CD4-positive, alpha-beta memory T cell (primary cell): ENCODE results near the gene MAD1L1. TPM values are rescaled to one million over a fixed set of nuclear protein-coding genes. Genes with fewer than 3 reads are reported as not detected.

Experiments
- CTCF ChIA-PET: fragments of 350-600 bp; sonication (Branson Sonifier 250); formaldehyde crosslinking; loops from one replicate; lab custom pipeline; 2021; ENCODE audit warnings: inconsistent platforms; ENCODE audit not compliant: partially characterized antibody; lab: Charles Lee
- POLR2A ChIA-PET: fragments of 350-600 bp; sonication (Branson Sonifier 250); formaldehyde crosslinking; loops from one replicate; lab custom pipeline; 2021; ENCODE audit not compliant: partially characterized antibody; lab: Charles Lee
- DNase-seq, 5 donors: peaks; one replicate each; pipeline versions ENCODE4 v3.0.0 to v3.0.0-alpha.2; 2020 to 2022; ENCODE audit warnings: mixed read lengths in 1 of 5
- H3K27ac ChIP-seq: one replicate; pipeline ENCODE4 v1.7.0; 2013; ENCODE audit warnings: low read depth, low read length
- H3K27me3 ChIP-seq: 2 replicates; pipeline ENCODE4 v1.7.0; 2013; ENCODE audit warnings: mild to moderate bottlenecking, low read length, moderate library complexity; ENCODE audit not compliant: insufficient read depth
- H3K36me3 ChIP-seq: 2 replicates; pipeline ENCODE4 v1.7.0; 2013; ENCODE audit warnings: mild to moderate bottlenecking, low read length, moderate library complexity; ENCODE audit not compliant: insufficient read depth
- H3K4me1 ChIP-seq: 2 replicates; pipeline ENCODE4 v1.7.0; 2013; ENCODE audit warnings: mild to moderate bottlenecking, low read length, moderate library complexity; ENCODE audit not compliant: insufficient read depth
- H3K4me3 ChIP-seq, 2 donors: one replicate each; pipeline ENCODE4 v1.7.0; 2013; ENCODE audit warnings: low read length in 2 of 2, mild to moderate bottlenecking in 1 of 2
- H3K9me3 ChIP-seq, 2 donors: one replicate each; pipeline ENCODE4 v1.7.0; 2013; ENCODE audit warnings: low read length in 2 of 2, control low read depth in 1 of 2; ENCODE audit not compliant: control insufficient read depth in 1 of 2
- H3K27ac Mint-ChIP-seq, 7 donors: one replicate each; pipeline ENCODE4 v1.8.0; 2020 to 2021; ENCODE audit warnings: mixed read lengths in 7 of 7, mild to moderate bottlenecking in 6 of 7, inconsistent platforms in 3 of 7, moderate library complexity in 3 of 7
- H3K27me3 Mint-ChIP-seq, 2 donors: one replicate each; pipeline ENCODE4 v1.8.0; 2020 to 2021; ENCODE audit warnings: mixed read lengths in 2 of 2
- H3K36me3 Mint-ChIP-seq, 2 donors: one replicate each; pipeline ENCODE4 v1.8.0; 2020 to 2021; ENCODE audit warnings: mixed read lengths in 2 of 2, inconsistent platforms in 1 of 2, mild to moderate bottlenecking in 1 of 2
- H3K4me1 Mint-ChIP-seq, 4 donors: one replicate each; pipeline ENCODE4 v1.8.0; 2020 to 2021; ENCODE audit warnings: mixed read lengths in 4 of 4, mild to moderate bottlenecking in 1 of 4
- H3K4me3 Mint-ChIP-seq, 8 donors: one replicate each; pipeline ENCODE4 v1.8.0; 2020 to 2021; ENCODE audit warnings: mixed read lengths in 8 of 8, mild to moderate bottlenecking in 7 of 8, moderate library complexity in 6 of 8, inconsistent platforms in 3 of 8
- H3K9me3 Mint-ChIP-seq, 8 donors: one replicate each; pipeline ENCODE4 v1.8.0; 2020 to 2021; ENCODE audit warnings: mixed read lengths in 8 of 8, mild to moderate bottlenecking in 5 of 8, inconsistent platforms in 3 of 8, moderate library complexity in 1 of 8
- intact Hi-C: fragments of 100-400 bp; cut with micrococcal nuclease; formaldehyde crosslinking; loops from one replicate; pipeline ENCODE4 v1.15.1; 2023
- polyA plus RNA-seq, 2 donors: library from polyadenylated mRNA; unstranded; fragments of 300-500 nt; fragmentation: Illumina TruSeq; gene quantifications; one replicate each; pipeline ENCODE4 v1.2.3, GENCODE V29; 2021
- total RNA-seq, 2 experiments: library from RNA; stranded (reverse); gene quantifications; one replicate each; pipeline ENCODE4 v1.2.3, GENCODE V29; 2021

Gene MAD1L1
- total and polyA plus RNA-seq, 4 experiments from 2014 or later = 89.9 to 132 (median 110) TPM

DNA sequence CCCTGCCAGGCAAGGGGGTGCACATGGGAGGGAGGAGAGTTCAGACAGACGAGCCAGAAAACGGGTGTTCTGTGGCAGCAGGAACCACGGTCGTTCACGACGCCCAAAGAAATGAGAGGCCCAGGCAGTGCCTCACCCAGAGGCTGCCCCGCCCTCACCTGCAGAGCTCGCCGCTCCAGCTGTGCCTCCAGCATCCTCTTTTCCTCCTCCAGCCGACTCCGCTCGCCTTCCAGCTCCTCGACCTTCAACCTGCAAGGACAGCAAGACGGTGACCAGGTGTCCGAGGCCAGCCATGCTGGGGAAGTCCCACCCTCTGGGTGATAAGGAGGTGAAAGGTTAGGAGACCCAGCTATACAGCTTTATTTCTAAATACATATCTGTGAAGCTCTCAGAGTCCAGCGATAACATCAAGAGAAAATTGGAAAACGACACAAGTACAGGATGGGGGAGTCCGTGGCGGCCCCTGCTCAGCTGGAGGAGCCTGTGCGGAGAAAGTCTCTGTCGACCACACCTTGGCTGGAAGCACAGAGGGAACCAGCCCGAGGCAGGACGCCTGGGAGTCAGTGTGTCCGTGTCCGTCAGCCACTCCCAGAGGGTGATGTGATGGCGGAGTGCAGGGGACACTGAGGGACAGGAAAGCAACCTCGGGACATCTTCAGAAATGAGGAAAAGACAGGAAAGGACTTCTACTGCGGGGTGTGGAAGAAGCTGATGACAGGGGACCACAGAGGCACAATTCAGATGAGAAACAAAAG, 275.1 kb downstream of the MAD1L1 start:
- H3K27me3 ChIP-seq = no peaks in the 10 kb centered on the region
- CTCF ChIA-PET = no interaction called here
- Mint-ChIP-seq H3K27me3 (peaks cover 0 to 1% of the 10 kb centered on the region in 2 donors), H3K4me3 (no peak overlapping the region), H3K9me3 (peaks cover 2 to 36% (median 15%) of the 10 kb centered on the region in 8 donors), H3K4me1 (peaks cover 0 to 16% (median 9%) of the 10 kb centered on the region in 4 donors), H3K36me3 (peaks cover 19 to 51% of the 10 kb centered on the region in 2 donors), H3K27ac (peak overlapping the region in 1 of 7 donors; percentile 23)
- no peak overlapping the region for H3K27ac ChIP-seq
- DNase-seq = no peak
- H3K9me3 ChIP-seq = no peaks in the 10 kb centered on the region
- no peak overlapping the region for H3K4me3 ChIP-seq
- intact Hi-C loops = no loop called here
- no peaks in the 10 kb centered on the region for H3K36me3 ChIP-seq
- POLR2A ChIA-PET = no interaction called here
- no peaks in the 10 kb centered on the region for H3K4me1 ChIP-seq

DNA sequence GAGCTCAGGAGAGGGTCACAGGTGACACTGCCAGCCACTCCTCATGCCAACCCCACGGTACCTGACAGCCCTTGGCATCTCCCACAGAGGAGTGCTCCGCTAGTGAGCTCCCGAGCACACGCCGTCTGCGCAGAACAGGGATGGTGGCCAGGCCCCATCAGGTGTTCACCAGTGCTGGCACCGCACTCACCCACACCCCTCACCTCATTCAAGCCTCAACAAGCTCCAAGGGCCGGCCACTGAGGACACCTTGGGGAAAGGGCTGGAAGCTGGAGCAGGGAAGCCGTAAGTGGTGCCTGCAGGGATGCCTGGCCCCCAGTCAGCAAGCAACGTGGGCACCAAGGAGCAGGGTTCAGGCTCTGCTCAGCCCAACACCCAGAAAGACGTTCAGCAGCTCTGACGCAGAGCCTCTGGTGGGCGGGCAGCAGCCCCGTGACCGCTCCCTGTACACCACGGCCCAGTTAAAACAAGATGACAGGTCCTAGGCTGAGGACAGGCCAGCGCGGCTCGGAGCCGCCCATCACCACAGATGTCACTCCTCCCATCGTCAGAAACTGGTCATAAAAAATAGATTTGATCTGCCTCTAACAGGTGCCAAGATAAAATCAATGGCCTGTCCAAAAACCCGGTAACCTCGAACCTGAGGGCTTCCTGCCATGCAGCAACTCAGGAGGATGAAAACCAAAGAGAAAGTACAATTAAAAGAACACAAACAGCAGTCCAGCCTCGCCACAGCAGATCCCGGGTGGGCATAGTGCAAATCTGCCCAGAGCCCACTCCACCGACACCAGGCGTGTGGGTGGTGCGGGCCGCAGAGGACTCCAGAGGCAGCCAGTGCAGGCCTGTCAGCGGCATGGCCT, 275.9 kb downstream of the MAD1L1 start:
- H3K4me1 ChIP-seq = peaks cover under 1% of the 10 kb centered on the region
- H3K27ac ChIP-seq = no peak overlapping the region
- no peak for DNase-seq
- intact Hi-C loops = no loop called here
- H3K9me3 ChIP-seq = no peaks in the 10 kb centered on the region
- ChIA-PET POLR2A (no interaction called here), CTCF (no interaction called here)
- H3K27ac Mint-ChIP-seq = no peak overlapping the region
- no peaks in the 10 kb centered on the region for H3K36me3 ChIP-seq
- no peak overlapping the region for H3K4me3 ChIP-seq
- H3K36me3 Mint-ChIP-seq = peaks cover 13 to 43% of the 10 kb centered on the region in 2 donors
- peaks cover 0 to 12% (median 6%) of the 10 kb centered on the region in 4 donors for H3K4me1 Mint-ChIP-seq
- no peaks in the 10 kb centered on the region for H3K27me3 ChIP-seq
- H3K27me3 Mint-ChIP-seq = peaks cover 0 to 1% of the 10 kb centered on the region in 2 donors
- H3K4me3 Mint-ChIP-seq = no peak overlapping the region
- peaks cover 2 to 28% (median 8%) of the 10 kb centered on the region in 8 donors for H3K9me3 Mint-ChIP-seq

DNA sequence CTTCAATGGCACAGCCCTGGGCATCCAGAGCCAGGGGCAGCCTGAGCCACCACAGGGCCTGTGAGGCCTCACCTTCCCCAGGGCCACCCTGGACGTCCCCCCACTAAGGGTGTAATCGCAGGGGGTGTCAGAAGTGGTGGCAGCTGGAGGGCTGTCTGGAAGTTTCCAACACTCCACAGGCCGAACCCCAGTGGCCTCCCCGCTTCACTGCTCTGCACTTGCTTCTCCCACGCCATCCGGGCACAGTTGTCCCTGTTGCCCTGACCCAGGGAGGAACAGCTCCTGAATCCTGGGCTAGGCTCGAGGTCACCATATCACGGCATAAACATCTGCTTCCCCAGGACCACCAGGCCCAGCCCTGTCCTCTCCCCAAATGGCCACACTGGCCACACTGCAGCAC, 276.6 kb downstream of the MAD1L1 start:
- Mint-ChIP-seq H3K4me1 (peaks cover 3 to 12% (median 8%) of the 10 kb centered on the region in 4 donors), H3K4me3 (no peak overlapping the region), H3K27me3 (peaks cover 0 to 1% of the 10 kb centered on the region in 2 donors), H3K27ac (no peak overlapping the region), H3K36me3 (peaks cover 7 to 36% of the 10 kb centered on the region in 2 donors), H3K9me3 (peaks cover 2 to 21% (median 3%) of the 10 kb centered on the region in 8 donors)
- no peak for DNase-seq
- H3K4me3 ChIP-seq = no peak overlapping the region
- CTCF ChIA-PET = no interaction called here
- H3K36me3 ChIP-seq = no peaks in the 10 kb centered on the region
- H3K27me3 ChIP-seq = no peaks in the 10 kb centered on the region
- H3K9me3 ChIP-seq = no peaks in the 10 kb centered on the region
- intact Hi-C loops = no loop called here
- POLR2A ChIA-PET = no interaction called here
- peaks cover 7% of the 10 kb centered on the region for H3K4me1 ChIP-seq
- no peak overlapping the region for H3K27ac ChIP-seq

DNA sequence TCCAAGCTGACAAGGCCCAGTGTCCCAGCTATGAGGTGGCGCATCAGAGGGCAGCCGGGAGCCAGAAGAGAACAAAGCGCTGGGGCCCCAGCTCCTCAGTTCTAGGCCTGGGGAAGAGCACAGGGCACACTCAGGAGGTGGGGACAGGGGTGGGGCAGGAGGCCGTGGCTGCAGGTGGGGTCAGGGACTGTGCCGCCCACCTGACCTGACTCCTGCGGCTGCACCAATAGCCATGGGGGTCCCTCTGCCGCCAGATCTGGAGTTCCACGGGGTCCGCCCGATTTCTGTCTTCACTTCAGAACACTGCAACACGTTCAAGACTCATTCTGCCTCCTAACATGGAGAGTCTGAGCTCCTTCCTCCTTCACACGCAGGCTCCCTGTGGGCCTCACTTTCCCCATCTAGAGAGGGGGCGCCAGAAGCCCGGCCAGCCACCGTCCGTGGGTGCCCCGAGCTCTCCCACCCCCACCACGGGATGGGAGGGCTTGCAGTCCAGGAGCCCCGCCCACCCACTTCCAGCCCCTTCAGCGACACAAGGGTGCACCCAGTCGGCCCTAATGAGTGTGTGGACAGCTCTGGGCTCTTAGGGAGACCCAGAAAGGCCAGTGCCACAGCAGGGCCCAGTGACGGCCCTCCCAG, 278.3 kb downstream of the MAD1L1 start:
- Mint-ChIP-seq H3K9me3 (peaks cover 0 to 7% (median 0%) of the 10 kb centered on the region in 8 donors), H3K4me3 (no peak overlapping the region), H3K27me3 (peaks cover 0 to 1% of the 10 kb centered on the region in 2 donors), H3K4me1 (peaks cover 6 to 17% (median 9%) of the 10 kb centered on the region in 4 donors), H3K27ac (no peak overlapping the region), H3K36me3 (peaks cover 4 to 26% of the 10 kb centered on the region in 2 donors)
- DNase-seq = no peak
- Histone ChIP-seq H3K4me3 (no peak overlapping the region), H3K27ac (no peak overlapping the region), H3K36me3 (no peaks in the 10 kb centered on the region), H3K9me3 (no peaks in the 10 kb centered on the region), H3K27me3 (no peaks in the 10 kb centered on the region), H3K4me1 (peaks cover 15% of the 10 kb centered on the region)
- ChIA-PET CTCF (interaction anchor here (1.0 kb wide), 1 partner anchor 28 kb away, joined by 3 read pairs; no protein-coding TSS in a partner anchor), POLR2A (no interaction called here)
- intact Hi-C loops = no loop called here

DNA sequence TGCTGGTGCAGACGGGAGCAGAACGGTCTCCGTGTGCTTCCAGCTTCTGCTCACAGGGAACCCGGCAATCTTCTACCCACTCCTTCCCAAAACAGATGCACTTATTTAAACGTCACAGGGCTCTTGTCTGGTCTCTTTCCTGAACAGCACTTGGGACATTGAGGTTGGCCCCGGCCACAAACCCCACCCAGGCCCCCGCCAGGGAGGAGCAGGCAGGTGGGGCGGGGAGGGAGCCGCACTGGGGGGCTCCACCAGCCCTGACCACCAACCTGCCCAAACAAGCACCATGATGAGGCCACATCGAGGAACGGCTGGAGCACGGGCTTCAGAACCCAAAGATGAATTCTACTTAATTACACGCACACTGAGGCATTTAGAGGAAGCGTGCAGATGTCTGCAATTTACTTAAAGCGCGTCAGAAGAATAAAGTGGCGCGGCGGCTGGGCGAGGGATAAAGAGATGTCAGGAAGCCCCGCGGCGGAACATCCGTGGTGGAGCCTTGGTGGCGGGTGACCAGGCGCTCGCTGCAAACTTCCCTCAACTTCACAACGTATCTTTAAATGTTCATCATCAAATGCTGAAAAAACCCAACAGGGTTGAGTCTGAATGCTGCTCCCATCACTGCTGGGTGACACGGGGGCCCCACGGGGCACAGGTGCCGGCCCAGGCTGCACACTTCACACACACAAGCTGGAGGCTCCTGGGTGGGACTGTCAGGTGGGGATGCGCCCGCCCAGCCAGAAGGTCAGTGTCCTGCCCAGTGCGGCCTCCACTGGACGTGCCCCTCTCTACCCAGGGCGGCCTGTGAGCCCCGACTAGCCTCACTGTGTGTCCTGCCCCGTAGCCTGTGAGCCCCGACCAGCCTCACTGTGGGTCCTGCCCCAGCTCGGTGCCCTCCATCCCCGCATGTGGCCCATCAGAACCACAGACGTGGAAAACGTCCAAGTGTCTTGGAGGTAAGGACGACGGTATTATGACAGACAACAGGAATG, 279.2 kb downstream of the MAD1L1 start:
- no peak for DNase-seq
- CTCF ChIA-PET = interaction anchor here (1.0 kb wide), 1 partner anchor 27 kb away, joined by 3 read pairs; no protein-coding TSS in a partner anchor
- no peak overlapping the region for H3K4me3 ChIP-seq
- H3K9me3 Mint-ChIP-seq = peaks cover 0 to 1% (median 0%) of the 10 kb centered on the region in 8 donors
- H3K4me3 Mint-ChIP-seq = no peak overlapping the region
- H3K4me1 Mint-ChIP-seq = peaks cover 6 to 17% (median 9%) of the 10 kb centered on the region in 4 donors
- peaks cover 15% of the 10 kb centered on the region for H3K4me1 ChIP-seq
- H3K27me3 ChIP-seq = no peaks in the 10 kb centered on the region
- H3K27me3 Mint-ChIP-seq = peaks cover 0 to under 1% of the 10 kb centered on the region in 2 donors
- POLR2A ChIA-PET = no interaction called here
- H3K9me3 ChIP-seq = no peaks in the 10 kb centered on the region
- intact Hi-C loops = no loop called here
- H3K36me3 ChIP-seq = no peaks in the 10 kb centered on the region
- no peak overlapping the region for H3K27ac ChIP-seq
- peaks cover 2 to 20% of the 10 kb centered on the region in 2 donors for H3K36me3 Mint-ChIP-seq
- H3K27ac Mint-ChIP-seq = no peak overlapping the region

DNA sequence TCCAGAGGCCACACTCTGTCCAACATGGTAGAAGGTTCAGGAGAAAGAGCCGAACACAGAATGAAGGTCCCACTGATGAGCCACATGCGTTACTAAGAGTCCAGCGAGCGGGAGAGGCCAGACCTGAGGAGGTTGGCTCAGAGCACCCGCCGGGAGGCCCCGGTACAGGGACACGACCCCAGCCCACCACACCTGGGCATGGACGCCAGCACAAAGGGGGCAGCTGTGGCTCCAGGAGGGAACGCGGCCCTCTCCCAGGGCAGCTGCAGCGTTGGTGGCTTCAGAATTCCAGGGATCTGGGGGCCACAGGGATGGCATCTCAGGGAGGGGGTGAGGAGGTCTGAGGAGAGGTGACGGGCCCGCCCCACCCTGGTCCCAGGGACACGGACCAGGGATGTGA, 280.0 kb downstream of the MAD1L1 start:
- H3K27me3 ChIP-seq = no peaks in the 10 kb centered on the region
- no peaks in the 10 kb centered on the region for H3K9me3 ChIP-seq
- no peaks in the 10 kb centered on the region for H3K36me3 ChIP-seq
- no peaks in the 10 kb centered on the region for H3K27me3 Mint-ChIP-seq
- no peak overlapping the region for H3K4me3 Mint-ChIP-seq
- H3K4me1 ChIP-seq = peaks cover 15% of the 10 kb centered on the region
- H3K4me1 Mint-ChIP-seq = peaks cover 6 to 17% (median 9%) of the 10 kb centered on the region in 4 donors
- intact Hi-C loops = no loop called here
- no peak overlapping the region for H3K27ac Mint-ChIP-seq
- POLR2A ChIA-PET = no interaction called here
- H3K27ac ChIP-seq = no peak overlapping the region
- CTCF ChIA-PET = no interaction called here
- no peak overlapping the region for H3K4me3 ChIP-seq
- H3K36me3 Mint-ChIP-seq = peaks cover 0 to 12% of the 10 kb centered on the region in 2 donors
- no peaks in the 10 kb centered on the region for H3K9me3 Mint-ChIP-seq
- DNase-seq = no peak
